DOHH2 (cell line): ENCODE results near the gene TMEM60.

Experiments used
- H3F3A ChIP-seq: fragments of 200-600 bp; sonication (generic), shearing (Covaris generic); 2 replicates; pipeline ENCODE4 v1.6.0; 2016; ENCODE audit warnings: antibody characterized with exemption, mild to moderate bottlenecking; ENCODE audit not compliant: control insufficient read depth, insufficient read depth
- H3K27ac ChIP-seq: fragments of 200-600 bp; sonication (generic); 2 replicates; pipeline ENCODE4 v1.5.1; 2014; ENCODE audit warnings: low read depth, mild to moderate bottlenecking, low read length, moderate library complexity
- H3K27me3 ChIP-seq: fragments of 200-600 bp; sonication (generic); 2 replicates; pipeline ENCODE4 v1.6.1; 2014; ENCODE audit warnings: mild to moderate bottlenecking, low read length, mixed read lengths; ENCODE audit not compliant: control insufficient read depth
- H3K36me3 ChIP-seq: fragments of 200-600 bp; sonication (generic); 2 replicates; pipeline ENCODE4 v1.6.1; 2014; ENCODE audit warnings: mild to moderate bottlenecking, low read length, moderate library complexity, mixed read lengths; ENCODE audit not compliant: control insufficient read depth
- H3K4me1 ChIP-seq: fragments of 200-600 bp; sonication (generic); 2 replicates; pipeline ENCODE4 v1.6.1; 2014; ENCODE audit warnings: mild to moderate bottlenecking, low read length, mixed read lengths; ENCODE audit not compliant: control insufficient read depth
- H3K4me2 ChIP-seq: fragments of 200-600 bp; sonication (generic); 2 replicates; pipeline ENCODE4 v1.6.0; 2014; ENCODE audit warnings: mild to moderate bottlenecking, low read length, moderate library complexity
- H3K4me3 ChIP-seq: fragments of 200-600 bp; sonication (generic); 2 replicates; pipeline ENCODE4 v1.5.1; 2014; ENCODE audit warnings: mild to moderate bottlenecking, low read length, mixed read lengths
- H3K79me2 ChIP-seq: fragments of 200-600 bp; sonication (generic); 2 replicates; pipeline ENCODE4 v1.6.1; 2014; ENCODE audit warnings: mild to moderate bottlenecking, low read length, mixed read lengths; ENCODE audit not compliant: control insufficient read depth
- H3K9me2 ChIP-seq: fragments of 200-600 bp; sonication (generic); replicated peaks from 2 replicates; pipeline ENCODE4 v1.6.1; 2014; ENCODE audit warnings: mild to moderate bottlenecking, low read length, mixed read lengths; ENCODE audit not compliant: control insufficient read depth
- H3K9me3 ChIP-seq: fragments of 200-600 bp; sonication (generic); 2 replicates; pipeline ENCODE4 v1.6.1; 2014; ENCODE audit warnings: antibody characterized with exemption, low read length, mixed read lengths; ENCODE audit not compliant: control insufficient read depth, insufficient read depth
- H4K20me1 ChIP-seq: fragments of 200-600 bp; sonication (generic); 2 replicates; pipeline ENCODE4 v1.6.0; 2014; ENCODE audit warnings: low read depth, mild to moderate bottlenecking, antibody characterized with exemption, low read length, moderate library complexity; ENCODE audit not compliant: control insufficient read depth, insufficient read depth
- CTCF ChIP-seq: fragments of 200-600 bp; sonication (generic); IDR thresholded peaks from one replicate; pipeline ENCODE4 v1.5.1; 2014; ENCODE audit warnings: antibody characterized with exemption, mild to moderate bottlenecking, low read depth, low read length; ENCODE audit not compliant: poor library complexity, severe bottlenecking
- EZH2phosphoT487 ChIP-seq: fragments of 200-600 bp; sonication (generic); IDR thresholded peaks from 2 replicates; pipeline ENCODE4 v1.6.1; 2017; ENCODE audit warnings: borderline replicate concordance, mild to moderate bottlenecking, antibody characterized with exemption, low read length, moderate library complexity, mixed read lengths

The TMEM60 gene

DNA sequence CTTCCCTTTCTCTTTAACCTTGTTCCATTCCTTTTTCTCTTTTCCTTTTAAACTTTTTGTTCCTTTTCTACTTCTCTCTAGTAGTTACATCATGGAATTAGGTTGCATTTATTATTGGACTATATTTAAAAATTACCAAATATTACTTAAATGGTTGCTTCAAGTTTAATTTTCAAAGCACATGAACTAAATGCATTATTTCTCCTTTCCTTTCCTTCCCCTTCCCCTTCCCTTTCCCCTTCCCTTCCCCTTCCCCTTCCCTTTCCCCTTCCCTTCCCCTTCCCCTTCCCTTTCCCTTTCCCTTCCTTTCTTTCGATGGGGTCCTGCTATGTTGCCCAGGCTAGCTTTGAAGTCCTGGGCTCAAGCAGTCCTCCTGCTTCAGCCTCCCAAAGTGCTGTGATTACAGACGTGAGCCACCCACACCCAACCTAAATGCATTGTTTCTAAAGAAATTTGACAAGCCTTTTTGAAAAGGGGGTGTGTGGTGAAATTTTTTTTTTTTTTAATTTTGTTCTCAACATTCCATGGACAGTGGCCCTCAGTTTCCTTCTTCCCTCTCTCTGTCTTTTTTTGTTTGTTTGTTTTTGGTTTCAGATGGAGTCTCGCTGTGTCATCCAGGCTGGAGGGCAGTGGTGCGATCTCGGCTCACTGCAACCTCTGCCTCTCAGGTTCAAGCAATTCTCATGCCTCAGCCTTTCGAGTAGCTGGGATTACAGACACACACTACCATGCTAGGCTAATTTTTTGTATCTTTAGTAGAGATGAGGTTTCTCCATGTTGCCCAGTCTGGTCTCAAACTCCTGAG is 31.2 kb downstream of the TMEM60 start:
- peaks cover 64% of the 10 kb centered on the region for H3K36me3 ChIP-seq
- no peaks in the 10 kb centered on the region for H3K9me3 ChIP-seq
- no peak overlapping the region for H3K4me3 ChIP-seq
- H3K79me2 ChIP-seq = peaks cover 40% of the 10 kb centered on the region
- no peaks in the 10 kb centered on the region for H3F3A ChIP-seq
- H3K27ac ChIP-seq = no peak overlapping the region
- peaks cover 5% of the 10 kb centered on the region; the same call in 1 of the 2 replicates for H3K4me1 ChIP-seq
- H3K9me2 ChIP-seq = no peaks in the 10 kb centered on the region
- no peak overlapping the region for H3K4me2 ChIP-seq
- 0 out of 2 replicates have a peak, but pooled peaks cover 6% of the 10 kb centered on the region for H4K20me1 ChIP-seq
- H3K27me3 ChIP-seq = no peaks in the 10 kb centered on the region
- no peak for TF ChIP-seq EZH2phosphoT487
- TF ChIP-seq CTCF = no peak

DNA sequence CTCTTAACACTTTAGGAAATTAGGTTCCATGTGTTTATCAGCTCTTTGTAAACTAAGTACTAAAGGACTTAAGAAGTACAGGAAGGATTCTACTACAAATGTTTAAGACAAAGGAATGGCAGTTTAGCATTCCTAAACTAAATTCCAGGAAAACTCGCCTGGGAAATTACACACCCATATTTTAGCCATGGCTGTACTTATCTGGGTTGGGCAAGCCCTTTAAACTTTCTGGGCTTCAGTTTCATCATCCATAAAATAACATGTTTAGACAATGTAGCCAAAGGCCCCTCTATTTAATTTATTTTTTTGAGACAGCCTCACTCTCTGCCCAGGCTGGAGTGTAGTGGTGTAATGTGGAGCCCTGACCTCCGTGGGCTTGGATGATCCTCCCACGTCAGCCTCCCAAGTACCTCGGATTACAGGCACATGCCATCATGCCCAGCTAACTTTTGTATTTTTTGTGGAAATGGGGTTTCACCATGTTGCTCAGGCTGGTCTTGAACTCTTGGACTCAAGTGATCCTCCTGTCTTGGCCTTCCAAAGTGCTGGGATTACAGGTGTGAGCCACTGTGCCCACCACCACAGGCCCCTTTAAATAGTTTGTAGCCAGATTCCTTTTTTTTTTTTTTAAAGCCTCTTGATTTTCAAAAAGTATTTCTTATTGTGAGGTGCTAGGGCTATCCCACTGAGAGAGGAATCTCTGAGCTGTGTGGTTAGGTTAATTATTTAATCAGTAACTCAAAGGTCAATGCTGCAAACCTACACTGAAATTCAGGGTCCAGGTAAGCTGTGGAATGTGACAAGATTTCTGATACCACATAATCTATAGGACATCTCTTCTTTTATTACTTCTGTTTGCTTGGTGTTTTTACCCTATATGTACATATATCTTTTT is 32.1 kb downstream of the TMEM60 start:
- TF ChIP-seq CTCF (no peak), EZH2phosphoT487 (no peak)
- Histone ChIP-seq H3K4me2 (no peak overlapping the region), H3K4me3 (no peak overlapping the region), H3K9me3 (no peaks in the 10 kb centered on the region), H3K27me3 (no peaks in the 10 kb centered on the region), H3K9me2 (no peaks in the 10 kb centered on the region), H3K4me1 (peaks cover 8% of the 10 kb centered on the region), H3F3A (no peaks in the 10 kb centered on the region), H3K27ac (no peak overlapping the region), H3K79me2 (peaks cover 48% of the 10 kb centered on the region), H3K36me3 (peaks cover 58% of the 10 kb centered on the region), H4K20me1 (0 out of 2 replicates have a peak, but pooled peaks cover 6% of the 10 kb centered on the region)

GRCh38 chr7:77765481-77765880 is 32.8 kb downstream of the TMEM60 start:
- peaks cover 55% of the 10 kb centered on the region for H3K79me2 ChIP-seq
- no peak for TF ChIP-seq EZH2phosphoT487
- no peak for TF ChIP-seq CTCF
- 0 out of 2 replicates have a peak, but pooled peaks cover 6% of the 10 kb centered on the region for H4K20me1 ChIP-seq

More at GRCh38 chr7:77765481-77765880, 32.8 kb downstream of the TMEM60 start:
- Histone ChIP-seq H3F3A (no peaks in the 10 kb centered on the region), H3K27me3 (no peaks in the 10 kb centered on the region), H3K9me3 (no peaks in the 10 kb centered on the region), H3K27ac (no peak overlapping the region), H3K4me1 (peaks cover 14% of the 10 kb centered on the region), H3K36me3 (peaks cover 56% of the 10 kb centered on the region), H3K4me3 (no peak overlapping the region), H3K4me2 (no peak overlapping the region), H3K9me2 (no peaks in the 10 kb centered on the region)
